Esophagus squamous epithelium (tissue), 4 donors: ENCODE results near the gene MYO16.

Experiments used
- CTCF ChIP-seq, 6 experiments: fragments of 450-650 bp in 4 of 6; fragments of 200-600 bp in 2 of 6; sonication (generic) in 2 of 6; IDR thresholded peaks; one replicate each; pipeline ENCODE4 v1.5.1; 2016 to 2019; ENCODE audit warnings: antibody characterized with exemption in 6 of 6, mild to moderate bottlenecking in 4 of 6, moderate library complexity in 4 of 6
- POLR2A ChIP-seq, 4 donors: fragments of 450-650 bp; IDR thresholded peaks; one replicate each; pipeline ENCODE4 v1.6.1; 2017; ENCODE audit warnings: antibody characterized with exemption in 4 of 4, mild to moderate bottlenecking in 4 of 4, moderate library complexity in 3 of 4

GRCh38 chr13:109154546-109154945 is 525.1 kb downstream of the MYO16 start:
- TF ChIP-seq CTCF (IDR thresholded peaks at IDR 0.05), result no peak
- TF ChIP-seq POLR2A (IDR thresholded peaks at IDR 0.05), result no peak
